Activated naive CD4-positive, alpha-beta T cell treated with anti-CD3 and anti-CD28 coated beads, Interleukin-2, amount 10 ng/mL, durations not matched to agents 7 days and 5 days (primary cell): ENCODE measurements around the gene IGSF3.

Experiments used
- CTCF ChIA-PET: fragments of 350-600 bp; sonication (Branson Sonifier 250); formaldehyde crosslinking; loops from one replicate; lab custom pipeline; 2021; ENCODE audit warnings: antibody characterized with exemption; lab: Charles Lee
- DNase-seq: peaks from one replicate; pipeline ENCODE4 v3.0.0-alpha.2; 2020
- H3K27ac Mint-ChIP-seq: one replicate; pipeline ENCODE4 v1.8.0; 2021; ENCODE audit warnings: mild to moderate bottlenecking, moderate library complexity, mixed read lengths
- H3K27me3 Mint-ChIP-seq: one replicate; pipeline ENCODE4 v1.8.0; 2021; ENCODE audit warnings: mild to moderate bottlenecking, mixed read lengths
- H3K36me3 Mint-ChIP-seq: one replicate; pipeline ENCODE4 v1.8.0; 2021; ENCODE audit warnings: mixed read lengths
- H3K4me1 Mint-ChIP-seq: one replicate; pipeline ENCODE4 v1.8.0; 2021; ENCODE audit warnings: mixed read lengths
- H3K4me3 Mint-ChIP-seq: one replicate; pipeline ENCODE4 v1.8.0; 2021; ENCODE audit warnings: mild to moderate bottlenecking, moderate library complexity, mixed read lengths
- H3K9me3 Mint-ChIP-seq: one replicate; pipeline ENCODE4 v1.8.0; 2021; ENCODE audit warnings: mixed read lengths

Gene IGSF3

GRCh38 chr1:116697548-116698243 is 30.2 kb upstream of the IGSF3 start:
- CTCF ChIA-PET, result interaction anchor here (1.5 kb wide), 1 partner anchor 25 kb away, joined by 5 read pairs; no protein-coding TSS in a partner anchor

GRCh38 chr1:116694524-116694923 is 27.0 kb upstream of the IGSF3 start:
- no peak overlapping the region for H3K27ac Mint-ChIP-seq
- H3K36me3 Mint-ChIP-seq, result no peaks in the 10 kb centered on the region
- no peak for DNase-seq
- H3K27me3 Mint-ChIP-seq, result peaks cover 11% of the 10 kb centered on the region
- CTCF ChIA-PET, result interaction anchor here (1.9 kb wide), 1 partner anchor 21 kb away, joined by 6 read pairs; no protein-coding TSS in a partner anchor
- H3K4me3 Mint-ChIP-seq, result no peak overlapping the region
- no peaks in the 10 kb centered on the region for H3K4me1 Mint-ChIP-seq
- H3K9me3 Mint-ChIP-seq, result no peaks in the 10 kb centered on the region

More at GRCh38 chr1:116697548-116698243, 30.2 kb upstream of the IGSF3 start:
- no peak overlapping the region for H3K27ac Mint-ChIP-seq
- no peaks in the 10 kb centered on the region for H3K36me3 Mint-ChIP-seq
- peaks cover 4% of the 10 kb centered on the region for H3K27me3 Mint-ChIP-seq
- no peak for DNase-seq
- H3K4me1 Mint-ChIP-seq, result no peaks in the 10 kb centered on the region
- no peak overlapping the region for H3K4me3 Mint-ChIP-seq
- no peaks in the 10 kb centered on the region for H3K9me3 Mint-ChIP-seq

GRCh38 chr1:116693759-116694480 is 26.4 kb upstream of the IGSF3 start:
- CTCF ChIA-PET, result interaction anchor here (1.9 kb wide), 1 partner anchor 20 kb away, joined by 6 read pairs; no protein-coding TSS in a partner anchor
- no peaks in the 10 kb centered on the region for H3K4me1 Mint-ChIP-seq
- no peak for DNase-seq

GRCh38 chr1:116692879-116693278 is 25.3 kb upstream of the IGSF3 start:
- no peaks in the 10 kb centered on the region for H3K36me3 Mint-ChIP-seq
- H3K9me3 Mint-ChIP-seq, result no peaks in the 10 kb centered on the region
- H3K4me1 Mint-ChIP-seq, result no peaks in the 10 kb centered on the region
- DNase-seq, result no peak
- H3K4me3 Mint-ChIP-seq, result no peak overlapping the region
- H3K27me3 Mint-ChIP-seq, result peaks cover 11% of the 10 kb centered on the region
- no peak overlapping the region for H3K27ac Mint-ChIP-seq
- CTCF ChIA-PET, result interaction anchor here (1.9 kb wide), 1 partner anchor 20 kb away, joined by 5 read pairs; no protein-coding TSS in a partner anchor

More at GRCh38 chr1:116693759-116694480, 26.4 kb upstream of the IGSF3 start:
- Mint-ChIP-seq H3K27ac (no peak overlapping the region), H3K9me3 (no peaks in the 10 kb centered on the region), H3K36me3 (no peaks in the 10 kb centered on the region), H3K27me3 (peaks cover 11% of the 10 kb centered on the region), H3K4me3 (no peak overlapping the region)

GRCh38 chr1:116690849-116691406 is 23.4 kb upstream of the IGSF3 start:
- Mint-ChIP-seq H3K27me3 (peaks cover 11% of the 10 kb centered on the region), H3K27ac (no peak overlapping the region), H3K4me1 (no peaks in the 10 kb centered on the region), H3K4me3 (no peak overlapping the region), H3K36me3 (no peaks in the 10 kb centered on the region), H3K9me3 (no peaks in the 10 kb centered on the region)
- no peak for DNase-seq
- CTCF ChIA-PET, result interaction anchor here (2.8 kb wide), 1 partner anchor 19 kb away, joined by 10 read pairs; no protein-coding TSS in a partner anchor

- Mint-ChIP-seq H3K9me3 (no peaks in the 10 kb centered on the region), H3K27me3 (peaks cover 11% of the 10 kb centered on the region), H3K36me3 (no peaks in the 10 kb centered on the region), H3K27ac (no peak overlapping the region), H3K4me1 (no peaks in the 10 kb centered on the region), H3K4me3 (no peak overlapping the region)
- DNase-seq, result no peak
- CTCF ChIA-PET, result interaction anchor here (2.8 kb wide), 1 partner anchor 18 kb away, joined by 10 read pairs; no protein-coding TSS in a partner anchor
These were observed 22.9 kb upstream of the IGSF3 start for GRCh38 chr1:116690396-116690848.

- CTCF ChIA-PET, result no interaction called here
- Mint-ChIP-seq H3K4me3 (no peak overlapping the region), H3K27ac (no peak overlapping the region), H3K27me3 (peaks cover 8% of the 10 kb centered on the region), H3K36me3 (no peaks in the 10 kb centered on the region), H3K4me1 (no peaks in the 10 kb centered on the region), H3K9me3 (no peaks in the 10 kb centered on the region)
- no peak for DNase-seq
These were observed 19.3 kb upstream of the IGSF3 start for GRCh38 chr1:116686723-116687352.

GRCh38 chr1:116686175-116686574 is 18.6 kb upstream of the IGSF3 start:
- Mint-ChIP-seq H3K4me3 (no peak overlapping the region), H3K36me3 (no peaks in the 10 kb centered on the region), H3K9me3 (no peaks in the 10 kb centered on the region), H3K4me1 (no peaks in the 10 kb centered on the region), H3K27me3 (peaks cover 8% of the 10 kb centered on the region), H3K27ac (no peak overlapping the region)
- CTCF ChIA-PET, result no interaction called here
- no peak for DNase-seq

- H3K4me3 Mint-ChIP-seq, result no peak overlapping the region
- peaks cover 5% of the 10 kb centered on the region for H3K27me3 Mint-ChIP-seq
- CTCF ChIA-PET, result interaction anchor here (0.7 kb wide), 1 partner anchor 253 kb away, joined by 3 read pairs; no protein-coding TSS in a partner anchor
- no peak for DNase-seq
- no peak overlapping the region for H3K27ac Mint-ChIP-seq
- no peaks in the 10 kb centered on the region for H3K36me3 Mint-ChIP-seq
- no peaks in the 10 kb centered on the region for H3K4me1 Mint-ChIP-seq
- H3K9me3 Mint-ChIP-seq, result no peaks in the 10 kb centered on the region
These were observed 17.0 kb upstream of the IGSF3 start for GRCh38 chr1:116684575-116684974.

- Mint-ChIP-seq H3K36me3 (no peaks in the 10 kb centered on the region), H3K27me3 (peaks cover 20% of the 10 kb centered on the region), H3K4me1 (no peaks in the 10 kb centered on the region), H3K27ac (no peak overlapping the region), H3K4me3 (no peak overlapping the region), H3K9me3 (no peaks in the 10 kb centered on the region)
- CTCF ChIA-PET, result interaction anchor here (0.5 kb wide), 1 partner anchor 12 kb away, joined by 3 read pairs; no protein-coding TSS in a partner anchor
- DNase-seq, result no peak
These were observed 15.2 kb upstream of the IGSF3 start for GRCh38 chr1:116682641-116683221.

GRCh38 chr1:116681343-116681899 is 13.9 kb upstream of the IGSF3 start:
- Mint-ChIP-seq H3K27ac (no peak overlapping the region), H3K4me3 (no peak overlapping the region), H3K4me1 (no peaks in the 10 kb centered on the region), H3K36me3 (no peaks in the 10 kb centered on the region), H3K9me3 (no peaks in the 10 kb centered on the region), H3K27me3 (peaks cover 31% of the 10 kb centered on the region)
- no peak for DNase-seq
- CTCF ChIA-PET, result interaction anchor here (0.8 kb wide), 1 partner anchor 9 kb away, joined by 3 read pairs; no protein-coding TSS in a partner anchor

GRCh38 chr1:116680752-116681151 is 13.2 kb upstream of the IGSF3 start:
- DNase-seq, result no peak
- no peaks in the 10 kb centered on the region for H3K4me1 Mint-ChIP-seq
- peaks cover 34% of the 10 kb centered on the region for H3K27me3 Mint-ChIP-seq
- CTCF ChIA-PET, result no interaction called here
- H3K4me3 Mint-ChIP-seq, result no peak overlapping the region
- no peaks in the 10 kb centered on the region for H3K9me3 Mint-ChIP-seq
- no peak overlapping the region for H3K27ac Mint-ChIP-seq
- no peaks in the 10 kb centered on the region for H3K36me3 Mint-ChIP-seq
